Fibroblast of pulmonary artery (primary cell): ENCODE measurements around the gene MACROD2.

ENCODE experiments used
- DNase-seq: peaks from one replicate; pipeline ENCODE4 v3.0.0-alpha.2; 2010; ENCODE audit warnings: low read depth
- H3K4me3 ChIP-seq: replicated peaks from 2 replicates; pipeline ENCODE4 v1.5.1; 2011; ENCODE audit warnings: low read depth, mild to moderate bottlenecking, control low read depth, low read length, moderate library complexity
- CTCF ChIP-seq: IDR thresholded peaks from 2 replicates; pipeline ENCODE4 v1.5.1; 2011; ENCODE audit warnings: mild to moderate bottlenecking, control low read depth, low read length, inconsistent platforms; ENCODE audit errors: missing control alignments

MACROD2 gene

DNA sequence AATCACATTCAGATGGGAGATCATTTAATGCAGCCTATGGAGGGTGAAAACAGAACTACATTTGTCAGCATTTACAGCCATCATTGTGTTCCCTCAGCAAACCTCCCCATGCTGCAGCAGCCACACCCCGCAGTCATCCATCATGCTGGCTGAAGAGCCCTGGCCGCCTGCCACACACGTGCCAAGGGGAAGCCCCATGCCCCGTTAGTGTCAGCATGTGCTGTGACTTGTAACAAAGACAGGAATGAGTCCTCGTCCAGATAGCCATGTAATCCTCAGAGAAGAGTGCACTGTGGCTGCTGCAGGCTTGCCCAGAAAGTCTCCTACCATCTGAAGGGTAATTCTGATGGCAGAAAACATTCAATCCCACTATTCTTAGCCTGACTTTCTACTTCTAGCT lies 1480.2 kb downstream of the MACROD2 start:
- H3K4me3 ChIP-seq: no peak overlapping the region
- DNase-seq: no peak
- no peak for TF ChIP-seq CTCF

DNA sequence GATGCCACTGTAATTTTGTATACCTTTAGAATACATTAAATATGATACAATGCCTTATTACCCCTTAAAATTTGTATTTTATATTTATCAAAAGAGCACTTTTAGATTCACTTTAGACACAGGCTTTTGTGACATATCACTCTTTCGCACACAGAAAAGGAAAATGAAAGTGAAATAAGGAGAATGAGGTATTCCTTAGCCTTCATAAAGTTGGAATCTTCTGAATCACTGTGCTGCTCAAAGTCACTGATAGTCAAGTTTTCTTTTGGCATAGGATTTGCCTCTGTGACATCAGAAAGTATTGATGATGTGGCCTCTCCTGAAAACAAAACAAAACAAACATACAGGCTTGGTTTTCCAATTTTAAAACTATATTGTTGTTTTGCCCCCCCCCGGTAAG lies 1480.9 kb downstream of the MACROD2 start:
- DNase-seq: no peak
- H3K4me3 ChIP-seq: no peak overlapping the region
- TF ChIP-seq CTCF: no peak

DNA sequence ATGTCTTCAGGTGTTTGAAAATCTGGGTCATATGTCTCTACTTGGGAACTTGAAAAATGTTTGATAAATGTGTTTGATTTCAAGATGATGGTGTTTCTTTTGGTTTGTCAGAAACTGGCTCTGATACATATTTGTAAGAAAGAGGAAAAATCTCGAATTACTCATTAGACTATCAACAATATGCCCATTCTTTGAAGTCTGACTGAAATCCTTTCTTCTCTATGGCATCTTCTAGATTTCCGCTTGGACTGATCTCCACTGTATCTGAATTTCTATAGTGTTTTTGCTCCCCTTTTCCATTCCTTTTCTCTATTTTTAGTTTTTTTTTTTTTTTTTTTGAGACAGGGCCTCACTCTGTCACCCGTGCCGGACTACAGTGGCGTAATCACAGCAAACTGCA lies 1481.5 kb downstream of the MACROD2 start:
- DNase-seq: no peak
- TF ChIP-seq CTCF: no peak
- no peak overlapping the region for H3K4me3 ChIP-seq

DNA sequence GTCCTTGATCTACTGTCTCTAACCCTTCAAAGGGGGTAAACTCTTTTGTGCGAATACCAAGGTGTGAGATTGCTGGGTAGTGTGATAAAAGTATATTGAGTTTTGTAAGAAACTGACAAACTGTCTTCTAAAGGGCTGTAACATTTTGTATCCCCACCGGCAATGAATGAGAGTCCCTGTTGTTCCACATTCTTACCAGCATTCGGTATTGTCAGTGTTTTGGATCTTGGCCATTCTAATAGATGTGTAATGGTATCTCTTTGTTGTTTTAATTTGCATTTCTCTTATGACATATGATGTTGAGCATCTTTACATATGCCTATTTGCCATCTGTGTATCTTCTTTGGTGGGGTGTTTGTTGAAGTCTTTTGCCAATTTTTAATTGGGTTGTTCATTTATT lies 1487.2 kb downstream of the MACROD2 start:
- DNase-seq: no peak
- no peak for TF ChIP-seq CTCF
- H3K4me3 ChIP-seq: no peak overlapping the region

DNA sequence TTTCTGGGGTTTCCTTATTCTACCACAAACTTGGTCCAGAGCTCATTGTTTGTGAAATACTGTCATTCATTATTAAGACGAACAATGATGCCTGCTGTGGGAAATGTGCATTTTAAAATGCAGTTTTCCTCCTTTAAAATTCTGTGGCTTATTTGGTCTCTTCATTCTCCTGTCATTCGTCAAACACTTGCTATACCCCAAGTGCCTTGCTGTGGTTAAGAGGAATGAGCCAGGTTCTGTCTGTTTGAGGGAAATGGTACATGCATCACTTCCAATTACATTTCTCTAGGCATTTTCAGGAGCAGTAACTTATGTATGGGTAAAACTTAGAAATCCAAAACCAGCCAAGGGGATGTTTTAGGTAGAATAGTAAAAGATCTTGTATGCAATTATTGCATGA lies 1490.2 kb downstream of the MACROD2 start:
- DNase-seq: no peak
- H3K4me3 ChIP-seq: no peak overlapping the region
- TF ChIP-seq CTCF: no peak

DNA sequence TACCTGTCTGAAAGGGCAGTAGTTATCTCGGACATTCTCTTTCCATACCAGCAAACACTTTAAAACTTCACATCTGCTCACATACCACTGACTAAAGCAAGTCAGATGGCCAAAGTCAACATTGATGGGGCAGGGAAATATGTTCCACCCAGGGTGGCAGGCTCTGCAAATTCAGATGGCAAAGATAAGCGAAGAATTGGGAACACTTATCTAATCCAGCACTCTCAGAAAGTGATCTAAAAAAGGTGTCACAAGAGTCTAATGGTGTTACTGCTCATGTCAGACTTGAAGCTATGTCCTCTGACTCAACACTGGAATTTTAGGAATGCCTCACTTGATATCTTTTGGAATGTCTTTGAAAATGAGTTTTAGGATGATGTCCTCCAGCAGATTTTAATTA lies 1491.7 kb downstream of the MACROD2 start:
- peak; percentile 2 for DNase-seq
- TF ChIP-seq CTCF: no peak
- no peak overlapping the region for H3K4me3 ChIP-seq

DNA sequence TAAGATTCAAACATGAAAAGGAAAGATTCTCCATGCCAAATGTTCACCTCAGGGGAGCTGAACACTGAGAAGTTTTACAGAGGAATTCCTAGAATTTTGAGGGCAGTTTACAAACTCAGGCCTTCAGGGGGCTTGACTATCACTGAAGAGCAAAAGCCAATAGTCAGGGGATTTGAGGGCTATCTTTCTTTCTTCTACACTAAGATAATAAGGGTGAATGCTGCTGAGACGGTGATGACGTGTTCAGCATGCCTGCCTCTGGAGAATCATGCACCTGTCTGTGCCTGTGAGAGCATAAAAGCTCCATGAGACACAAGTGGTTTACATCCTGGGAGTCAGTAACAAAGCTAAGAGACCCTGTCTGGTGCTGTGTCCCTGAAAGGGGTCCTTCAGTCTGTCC lies 1492.4 kb downstream of the MACROD2 start:
- no peak overlapping the region for H3K4me3 ChIP-seq
- no peak for DNase-seq
- no peak for TF ChIP-seq CTCF
